ENCODE results near the gene SH3RF2.

The SH3RF2 gene

DNA sequence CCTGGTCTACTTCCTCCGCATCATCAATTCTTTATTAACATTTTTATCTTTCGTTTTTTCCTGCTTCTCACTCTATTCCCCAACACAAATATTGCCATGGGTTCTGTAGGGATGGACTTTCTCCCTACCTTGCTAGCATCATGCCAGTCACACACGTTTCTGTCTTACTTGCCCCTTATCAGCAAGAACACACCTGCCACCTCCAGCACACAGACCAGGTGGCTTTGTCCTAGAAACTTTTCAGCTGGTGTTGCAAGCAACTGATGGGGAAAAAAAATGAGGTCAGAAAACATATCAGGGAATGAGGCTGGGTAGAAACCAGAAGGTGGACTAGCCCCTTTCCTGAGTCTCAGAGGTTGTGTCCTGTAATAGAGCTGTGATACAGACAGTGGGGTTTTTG lies 5.8 kb downstream of the SH3RF2 start:
- no peak for TF ChIP-seq REST (IDR thresholded peaks at IDR 0.05; ENCODE audit: insufficient read depth in 1 of 2, low read depth in 2 of 2, low read length in 2 of 2)
- TF ChIP-seq FOXP2 (optimal IDR thresholded peaks at IDR 0.05; ENCODE audit: borderline replicate concordance, extremely low read depth, extremely low read length, insufficient read depth): no peak
- TF ChIP-seq TAF1 (IDR thresholded peaks at IDR 0.05; ENCODE audit: borderline replicate concordance, insufficient read depth, low read length): no peak
- TF ChIP-seq POLR2AphosphoS5 (IDR thresholded peaks at IDR 0.05; ENCODE audit: low read depth, low read length): no peak
- no peak for TF ChIP-seq SIN3A (IDR thresholded peaks at IDR 0.05; ENCODE audit: borderline replicate concordance, insufficient read depth, low read length)

DNA sequence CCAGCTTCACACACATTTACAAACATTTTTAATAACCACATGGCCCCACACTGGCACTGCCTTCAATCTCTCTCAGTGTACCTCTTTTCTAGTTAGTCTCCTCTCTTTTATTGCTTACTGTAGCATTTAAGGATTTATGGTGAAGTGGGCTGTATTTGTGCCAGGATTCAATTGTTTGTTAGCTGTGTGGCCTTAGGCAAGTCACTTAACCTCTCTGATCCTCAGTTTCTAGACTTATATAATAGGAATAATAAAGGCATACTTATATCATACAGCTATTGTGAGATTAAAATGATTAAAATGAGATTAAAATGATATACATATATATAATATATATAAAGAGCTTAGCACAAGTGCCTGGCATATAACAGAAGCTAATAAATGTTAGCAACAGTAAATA lies 6.4 kb downstream of the SH3RF2 start:
- no peak for TF ChIP-seq TAF1 (IDR thresholded peaks at IDR 0.05; ENCODE audit: borderline replicate concordance, insufficient read depth, low read length)
- TF ChIP-seq FOXP2 (optimal IDR thresholded peaks at IDR 0.05; ENCODE audit: borderline replicate concordance, extremely low read depth, extremely low read length, insufficient read depth): no peak
- TF ChIP-seq SIN3A (IDR thresholded peaks at IDR 0.05; ENCODE audit: borderline replicate concordance, insufficient read depth, low read length): no peak
- no peak for TF ChIP-seq POLR2AphosphoS5 (IDR thresholded peaks at IDR 0.05; ENCODE audit: low read depth, low read length)
- TF ChIP-seq REST (IDR thresholded peaks at IDR 0.05; ENCODE audit: insufficient read depth in 1 of 2, low read depth in 2 of 2, low read length in 2 of 2): no peak

GRCh38 chr5:145943674-145944121 lies 7.3 kb downstream of the SH3RF2 start:
- TF ChIP-seq SIN3A (IDR thresholded peaks at IDR 0.05; ENCODE audit: borderline replicate concordance, insufficient read depth, low read length) (no peak), REST (IDR thresholded peaks at IDR 0.05; ENCODE audit: insufficient read depth in 1 of 2, low read depth in 2 of 2, low read length in 2 of 2) (no peak), FOXP2 (optimal IDR thresholded peaks at IDR 0.05; ENCODE audit: borderline replicate concordance, extremely low read depth, extremely low read length, insufficient read depth) (no peak), POLR2AphosphoS5 (IDR thresholded peaks at IDR 0.05; ENCODE audit: low read depth, low read length) (no peak), TAF1 (IDR thresholded peaks at IDR 0.05; ENCODE audit: borderline replicate concordance, insufficient read depth, low read length) (no peak)

DNA sequence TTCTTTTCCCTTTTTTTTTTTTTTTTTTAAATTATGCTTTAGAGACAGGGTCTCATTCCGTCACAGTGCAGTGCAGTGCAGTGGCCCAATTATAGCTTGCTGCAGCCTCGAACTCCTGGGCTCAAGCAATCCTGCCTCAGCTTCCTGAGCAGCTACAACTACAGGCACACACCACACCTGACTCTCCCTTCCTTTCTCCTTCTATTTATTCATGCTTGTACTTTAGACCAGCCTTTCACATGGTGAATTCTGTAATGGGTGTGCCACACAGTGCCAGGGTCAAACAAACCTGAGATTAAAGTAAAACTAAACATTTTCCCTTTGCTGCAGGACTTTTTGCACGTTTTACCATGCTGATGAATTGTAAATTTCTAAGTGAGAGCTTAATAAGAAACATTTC lies 8.0 kb downstream of the SH3RF2 start:
- TF ChIP-seq POLR2AphosphoS5 (IDR thresholded peaks at IDR 0.05; ENCODE audit: low read depth, low read length) (no peak), FOXP2 (optimal IDR thresholded peaks at IDR 0.05; ENCODE audit: borderline replicate concordance, extremely low read depth, extremely low read length, insufficient read depth) (no peak), REST (IDR thresholded peaks at IDR 0.05; ENCODE audit: insufficient read depth in 1 of 2, low read depth in 2 of 2, low read length in 2 of 2) (no peak), SIN3A (IDR thresholded peaks at IDR 0.05; ENCODE audit: borderline replicate concordance, insufficient read depth, low read length) (no peak), TAF1 (IDR thresholded peaks at IDR 0.05; ENCODE audit: borderline replicate concordance, insufficient read depth, low read length) (no peak)

- TF ChIP-seq FOXP2 (optimal IDR thresholded peaks at IDR 0.05; ENCODE audit: borderline replicate concordance, extremely low read depth, extremely low read length, insufficient read depth): no peak
- TF ChIP-seq SIN3A (IDR thresholded peaks at IDR 0.05; ENCODE audit: borderline replicate concordance, insufficient read depth, low read length): no peak
- no peak for TF ChIP-seq POLR2AphosphoS5 (IDR thresholded peaks at IDR 0.05; ENCODE audit: low read depth, low read length)
- TF ChIP-seq REST (IDR thresholded peaks at IDR 0.05; ENCODE audit: insufficient read depth in 1 of 2, low read depth in 2 of 2, low read length in 2 of 2): no peak
- TF ChIP-seq TAF1 (IDR thresholded peaks at IDR 0.05; ENCODE audit: borderline replicate concordance, insufficient read depth, low read length): no peak
Observed at GRCh38 chr5:145945620-145946111, 9.3 kb downstream of the SH3RF2 start.
